HL-60/S4 (cell line): ENCODE data around the gene EXD1.
"Not testable (repeated sequence)": the region's sequence is repeated elsewhere in the genome, so short reads cannot be mapped to it uniquely, and the experiment has no call there.

Source experiments
- in situ Hi-C: fragments of 300-500 bp; cut with MboI; formaldehyde crosslinking; loops from 2 replicates; pipeline ENCODE4 v1.14.3; 2022; ENCODE audit warnings: low sequenced_read_pairs

The EXD1 gene

GRCh38 chr15:41150279-41150678 is 80.3 kb downstream of the EXD1 start:
- in situ Hi-C loops, result no loop called here

DNA sequence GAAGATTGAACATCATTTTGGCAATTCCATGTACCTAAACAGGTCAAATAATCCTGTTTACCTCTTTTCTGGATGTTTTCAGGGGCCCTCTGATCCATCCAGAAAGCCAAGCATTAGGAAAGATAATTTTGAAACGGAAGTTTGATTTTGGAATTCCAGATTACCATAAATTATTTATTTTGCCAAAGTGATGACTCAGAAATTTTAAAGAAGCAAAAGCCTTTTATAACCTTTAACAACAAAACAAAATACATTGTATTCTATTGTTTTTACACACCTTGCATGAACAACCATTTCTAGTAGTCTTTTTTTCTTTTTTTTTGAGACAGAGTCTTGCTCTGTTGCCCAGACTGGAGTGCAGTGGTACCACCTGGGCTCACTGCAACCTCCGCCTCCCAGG is 82.5 kb downstream of the EXD1 start:
- in situ Hi-C loops, result no loop called here

DNA sequence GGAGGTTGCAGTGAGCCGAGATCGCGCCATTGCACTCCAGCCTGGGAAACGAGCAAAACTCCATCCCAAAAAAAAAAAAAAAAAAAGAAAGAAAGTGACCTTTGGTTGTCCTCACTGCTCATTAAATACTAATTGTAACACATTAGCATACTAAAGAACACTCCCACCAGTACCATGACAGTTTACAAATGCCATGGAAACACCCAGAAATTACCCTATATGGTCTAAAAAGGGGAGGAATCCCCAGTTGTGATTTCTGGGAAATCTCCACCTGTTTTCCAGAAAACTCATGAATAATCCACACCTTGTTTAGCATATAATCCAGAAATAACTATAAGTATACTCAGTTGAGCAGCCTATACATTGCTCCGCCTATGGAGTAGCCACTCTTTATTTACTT is 90.9 kb downstream of the EXD1 start:
- in situ Hi-C loops, result no loop called here

- in situ Hi-C loops, result not testable (repeated sequence)
Measured at GRCh38 chr15:41139112-41139511, 91.4 kb downstream of the EXD1 start.

GRCh38 chr15:41135580-41135979 is 95.0 kb downstream of the EXD1 start:
- in situ Hi-C loops, result not testable (repeated sequence)

DNA sequence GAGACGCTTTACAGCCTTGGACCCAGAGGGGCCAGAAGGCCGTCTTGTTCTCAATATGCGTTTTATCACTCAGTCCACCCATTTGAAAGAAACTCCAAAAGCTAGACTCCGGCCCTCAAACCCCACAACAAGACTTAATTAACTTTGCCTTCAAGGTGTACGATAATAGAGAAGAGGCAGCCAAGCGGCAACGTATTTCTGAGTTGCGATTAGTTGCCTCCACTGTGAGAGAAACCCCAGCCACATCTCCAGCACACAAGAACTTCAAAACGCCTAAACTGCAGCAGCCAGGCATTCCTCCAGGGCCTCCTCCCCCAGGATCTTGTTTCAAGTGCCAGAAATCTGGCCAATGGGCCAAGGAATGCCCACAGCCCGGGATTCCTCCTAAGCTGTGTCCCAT is 97.1 kb downstream of the EXD1 start:
- in situ Hi-C loops, result no loop called here
